H1 (cell line): ENCODE data around the gene KLHL17. TPM values are rescaled to one million over a fixed set of nuclear protein-coding genes. Genes with fewer than 3 reads are reported as not detected.

ENCODE experiments used
- CHD1 ChIP-seq: IDR thresholded peaks from 2 replicates; pipeline ENCODE4 v1.6.1; 2012; ENCODE audit warnings: low read depth, low read length, improper control_type of control experiment
- CHD2 ChIP-seq: IDR thresholded peaks from 2 replicates; pipeline ENCODE4 v1.6.1; 2012; ENCODE audit warnings: low read length, improper control_type of control experiment
- CREB1 ChIP-seq: IDR thresholded peaks from 2 replicates; pipeline ENCODE4 v1.6.1; 2012; ENCODE audit warnings: inconsistent platforms
- CTBP2 ChIP-seq: IDR thresholded peaks from 2 replicates; pipeline ENCODE4 v1.7.0; 2011; ENCODE audit warnings: borderline replicate concordance, mild to moderate bottlenecking, moderate library complexity, mixed read lengths, low read length; ENCODE audit not compliant: insufficient read depth, insufficient read length
- GTF2F1 ChIP-seq: IDR thresholded peaks from 2 replicates; pipeline ENCODE4 v1.6.1; 2012; ENCODE audit warnings: low read depth, low read length, improper control_type of control experiment, borderline replicate concordance
- HDAC2 ChIP-seq, 2 experiments: fragments of 300-600 bp in 1 of 2; sonication (generic) in 1 of 2; IDR thresholded peaks; 2 replicates each; pipeline ENCODE4 v1.6.1; 2011 to 2012; ENCODE audit warnings: low read depth in 2 of 2, low read length in 2 of 2, mild to moderate bottlenecking in 2 of 2, moderate library complexity in 2 of 2, borderline replicate concordance in 1 of 2, inconsistent platforms in 1 of 2
- NRF1 ChIP-seq: IDR thresholded peaks from 2 replicates; pipeline ENCODE4 v1.6.1; 2011; ENCODE audit warnings: mild to moderate bottlenecking, low read depth, low read length, improper control_type of control experiment
- POLR2AphosphoS5 ChIP-seq: IDR thresholded peaks from 2 replicates; pipeline ENCODE4 v1.6.1; 2011; ENCODE audit warnings: low read depth, low read length
- RAD21 ChIP-seq, 2 experiments: IDR thresholded peaks in 1 of 2; conservative IDR thresholded peaks in 1 of 2; 2 replicates each; pipeline ENCODE4 v1.6.1; 2011; ENCODE audit warnings: low read depth in 2 of 2, low read length in 2 of 2, improper control_type of control experiment in 1 of 2, inconsistent platforms in 1 of 2, mild to moderate bottlenecking in 1 of 2, moderate library complexity in 1 of 2
- RBBP5 ChIP-seq: IDR thresholded peaks from 2 replicates; pipeline ENCODE4 v1.7.1; 2012; ENCODE audit warnings: low read depth, mild to moderate bottlenecking, inconsistent platforms, low read length, moderate library complexity, borderline replicate concordance
- RFX5 ChIP-seq: IDR thresholded peaks from 2 replicates; pipeline ENCODE4 v1.6.1; 2011; ENCODE audit warnings: low read depth, low read length, improper control_type of control experiment, borderline replicate concordance
- RNF2 ChIP-seq: fragments of 200-900, 300-1000 bp; sonication (generic); IDR thresholded peaks from 2 replicates; pipeline ENCODE4 v1.7.1; 2016; ENCODE audit warnings: borderline replicate concordance, low read depth, mild to moderate bottlenecking, antibody characterized with exemption, low read length; ENCODE audit not compliant: poor library complexity, severe bottlenecking; ENCODE audit errors: missing control alignments
- RXRA ChIP-seq: IDR thresholded peaks from 2 replicates; pipeline ENCODE4 v1.6.1; 2011; ENCODE audit warnings: low read depth, mild to moderate bottlenecking, low read length, moderate library complexity; ENCODE audit not compliant: insufficient read depth
- SP2 ChIP-seq: IDR thresholded peaks from 2 replicates; pipeline ENCODE4 v1.6.1; 2012; ENCODE audit warnings: mild to moderate bottlenecking, low read length, inconsistent platforms
- TCF12 ChIP-seq: IDR thresholded peaks from 2 replicates; pipeline ENCODE4 v1.6.1; 2011; ENCODE audit warnings: low read depth, mild to moderate bottlenecking, low read length
- TEAD4 ChIP-seq: IDR thresholded peaks from 2 replicates; pipeline ENCODE4 v1.6.1; 2012; ENCODE audit warnings: low read depth, low read length, inconsistent platforms, mixed read lengths
- polyA plus RNA-seq, 7 experiments: library from polyadenylated mRNA; depleted of rRNA in 3 of 7; stranded (reverse) in 5 of 7; unstranded in 2 of 7; fragments of >200 nt in 5 of 7; fragments of 200-250 nt in 2 of 7; gene quantifications; 1 replicate in 5 of 7; 2 replicates in 1 of 7; 4 replicates in 1 of 7; pipeline versions ENCODE4 v1.2.1 to v1.2.3, GENCODE V29; 2011 to 2013; ENCODE audit warnings: missing spikeins in 2 of 7, mixed read lengths in 2 of 7
- total RNA-seq: library from RNA; stranded (reverse); fragmentation: NEBNext Ultra II Directional; extraction: Animal tissue kit (Norgen Biotek cat#: 25700); gene quantifications from 2 replicates; pipeline ENCODE4 v1.2.1, GENCODE V29; 2021
- TF ChIP-seq, protein P1 (sequence below), 3 experiments: IDR thresholded peaks; 1 replicate in 2 of 3; 2 replicates in 1 of 3; pipeline versions ENCODE4 v1.5.1 to v1.6.1; 2011; ENCODE audit warnings: low read length in 3 of 3, mild to moderate bottlenecking in 3 of 3, inconsistent platforms in 2 of 3, low read depth in 1 of 3, moderate library complexity in 1 of 3; ENCODE audit not compliant: insufficient read depth in 1 of 3; ENCODE audit errors: control extremely low read depth in 1 of 3
- TF ChIP-seq, protein P2 (sequence below): IDR thresholded peaks from 2 replicates; pipeline ENCODE4 v1.6.1; 2012; ENCODE audit warnings: low read length, inconsistent platforms

The KLHL17 gene
- total and polyA plus RNA-seq, 2 of the 8 experiments (the other 6 are each of a cell fraction or from before 2014, with no cell fraction given), result 32.6 to 36.1 TPM

DNA sequence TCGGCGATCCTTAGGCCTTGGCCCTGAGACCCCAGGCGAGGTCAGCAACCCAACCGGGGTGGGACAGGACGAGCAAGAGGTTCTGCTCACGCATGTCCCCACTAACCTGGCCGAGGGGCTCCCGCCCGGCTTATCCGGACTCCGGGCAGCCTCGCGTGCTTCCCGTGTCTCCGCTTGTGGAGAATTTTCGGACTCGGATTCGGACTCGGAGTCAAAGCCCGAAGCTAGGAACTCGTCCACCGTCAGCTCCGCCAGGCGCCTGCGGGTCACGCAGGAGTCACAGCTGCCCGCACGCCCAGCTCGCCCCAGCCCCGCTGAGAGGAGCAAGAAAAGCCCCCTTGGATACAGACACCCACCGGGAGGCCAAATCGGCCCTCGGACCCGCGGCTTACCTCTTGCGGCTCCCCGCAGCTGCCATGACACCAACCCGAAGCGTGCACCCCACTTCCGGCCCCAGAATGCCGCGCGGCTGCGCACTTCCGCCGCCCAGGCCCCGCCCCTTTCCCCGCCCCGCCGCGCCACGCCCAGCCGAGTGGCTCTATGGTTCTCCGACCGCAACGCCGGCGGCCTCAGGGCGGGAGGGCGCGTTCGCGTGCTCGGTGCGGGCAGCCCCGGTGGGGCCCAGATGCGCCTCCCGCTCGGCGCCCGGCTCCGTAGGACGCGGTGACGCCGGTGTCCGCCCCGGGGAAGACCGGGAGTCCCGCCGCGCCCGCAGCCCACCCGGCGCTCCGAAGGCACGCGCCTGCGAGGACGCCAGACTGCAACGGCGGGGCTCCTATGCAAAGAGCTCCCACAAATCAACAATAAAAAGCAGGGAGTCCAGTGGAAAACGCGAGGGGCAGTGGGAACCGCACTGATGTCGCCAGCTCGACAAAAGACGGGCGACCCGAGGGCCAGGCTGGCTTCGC, 1.3 kb upstream of the KLHL17 start, which contains the start of gene NOC2L (continued):
- TF ChIP-seq TCF12 (no peak), GTF2F1 (no peak), RAD21 (IDR thresholded peaks at IDR 0.05 in 1 of 2, conservative IDR thresholded peaks at IDR 0.05 in 1 of 2; ENCODE audit: low read depth in 2 of 2, low read length in 2 of 2) (no peak), RXRA (no peak), CREB1 (no peak; the same call in 1 of the 2 replicates), NRF1 (0 out of 2 replicates have a peak, but pooled peaks have one; percentile 16), RFX5 (no peak), POLR2AphosphoS5 (no peak; the same call in 1 of the 2 replicates), RBBP5 (no peak; the same call in 1 of the 2 replicates), CHD2 (no peak), SP2 (no peak), CHD1 (no peak), TEAD4 (no peak), RNF2 (no peak), CTBP2 (no peak), HDAC2 (IDR thresholded peaks at IDR 0.05; ENCODE audit: borderline replicate concordance in 1 of 2, low read depth in 2 of 2, low read length in 2 of 2) (peak in 1 of 2 experiments; percentile 97; a peak in 2 of 4 replicates)
- TF ChIP-seq, protein P1, sequence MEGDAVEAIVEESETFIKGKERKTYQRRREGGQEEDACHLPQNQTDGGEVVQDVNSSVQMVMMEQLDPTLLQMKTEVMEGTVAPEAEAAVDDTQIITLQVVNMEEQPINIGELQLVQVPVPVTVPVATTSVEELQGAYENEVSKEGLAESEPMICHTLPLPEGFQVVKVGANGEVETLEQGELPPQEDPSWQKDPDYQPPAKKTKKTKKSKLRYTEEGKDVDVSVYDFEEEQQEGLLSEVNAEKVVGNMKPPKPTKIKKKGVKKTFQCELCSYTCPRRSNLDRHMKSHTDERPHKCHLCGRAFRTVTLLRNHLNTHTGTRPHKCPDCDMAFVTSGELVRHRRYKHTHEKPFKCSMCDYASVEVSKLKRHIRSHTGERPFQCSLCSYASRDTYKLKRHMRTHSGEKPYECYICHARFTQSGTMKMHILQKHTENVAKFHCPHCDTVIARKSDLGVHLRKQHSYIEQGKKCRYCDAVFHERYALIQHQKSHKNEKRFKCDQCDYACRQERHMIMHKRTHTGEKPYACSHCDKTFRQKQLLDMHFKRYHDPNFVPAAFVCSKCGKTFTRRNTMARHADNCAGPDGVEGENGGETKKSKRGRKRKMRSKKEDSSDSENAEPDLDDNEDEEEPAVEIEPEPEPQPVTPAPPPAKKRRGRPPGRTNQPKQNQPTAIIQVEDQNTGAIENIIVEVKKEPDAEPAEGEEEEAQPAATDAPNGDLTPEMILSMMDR (IDR thresholded peaks at IDR 0.05; ENCODE audit: control extremely low read depth in 1 of 3, insufficient read depth in 1 of 3, low read depth in 1 of 3, low read length in 3 of 3), result no peak
- TF ChIP-seq, protein P2, sequence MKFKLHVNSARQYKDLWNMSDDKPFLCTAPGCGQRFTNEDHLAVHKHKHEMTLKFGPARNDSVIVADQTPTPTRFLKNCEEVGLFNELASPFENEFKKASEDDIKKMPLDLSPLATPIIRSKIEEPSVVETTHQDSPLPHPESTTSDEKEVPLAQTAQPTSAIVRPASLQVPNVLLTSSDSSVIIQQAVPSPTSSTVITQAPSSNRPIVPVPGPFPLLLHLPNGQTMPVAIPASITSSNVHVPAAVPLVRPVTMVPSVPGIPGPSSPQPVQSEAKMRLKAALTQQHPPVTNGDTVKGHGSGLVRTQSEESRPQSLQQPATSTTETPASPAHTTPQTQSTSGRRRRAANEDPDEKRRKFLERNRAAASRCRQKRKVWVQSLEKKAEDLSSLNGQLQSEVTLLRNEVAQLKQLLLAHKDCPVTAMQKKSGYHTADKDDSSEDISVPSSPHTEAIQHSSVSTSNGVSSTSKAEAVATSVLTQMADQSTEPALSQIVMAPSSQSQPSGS, result no peak
